ENCODE results near the gene UNC45A.

UNC45A gene

DNA sequence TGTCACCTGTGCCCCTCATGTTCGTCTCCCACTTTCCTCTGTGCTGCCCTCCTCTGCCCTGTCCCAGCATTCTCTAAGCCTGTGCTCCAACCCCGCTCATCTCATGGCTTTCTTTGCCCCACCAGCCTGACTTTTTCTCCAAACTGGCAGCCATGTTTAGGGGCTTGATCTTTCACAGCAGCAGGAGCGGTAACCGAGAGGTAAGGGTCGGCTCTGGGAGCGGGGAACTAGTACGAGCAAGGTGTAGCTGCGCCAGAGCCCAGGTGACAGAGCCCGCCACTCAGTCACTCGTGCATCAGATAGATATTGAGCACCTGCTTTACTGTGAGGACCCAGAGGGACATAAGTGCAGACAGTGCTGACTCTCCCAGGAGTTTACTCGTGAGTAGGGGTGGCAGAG is 18.6 kb upstream of the UNC45A start:
- H3K4me1 ChIP-seq (ENCODE audit: control insufficient read depth, insufficient read depth, low read length) = no peaks in the 10 kb centered on the region
- ChIA-PET POLR2A (no interaction called here), CTCF (interaction anchor here (0.7 kb wide), 1 partner anchor 9 kb away, joined by 3 read pairs; no protein-coding TSS in a partner anchor)
- H3K27ac ChIP-seq (ENCODE audit: extremely low read depth, low read depth, low read length) = no peak overlapping the region
- H3K9me3 ChIP-seq (ENCODE audit: control insufficient read depth, insufficient read depth, low read depth, low read length) = no peaks in the 10 kb centered on the region
- no peak overlapping the region for H3K4me3 ChIP-seq (ENCODE audit: low read depth, low read length)
- TF ChIP-seq ZNF623 (tag by site-specific recombination; IDR thresholded peaks at IDR 0.05) (no peak), ZNF596 (tag by site-specific recombination; IDR thresholded peaks at IDR 0.05) (no peak), ZNF548 (tag by site-specific recombination; IDR thresholded peaks at IDR 0.05) (no peak), ZNF843 (tag by site-specific recombination; IDR thresholded peaks at IDR 0.05) (no peak), GLIS1 (tag by site-specific recombination; IDR thresholded peaks at IDR 0.05) (no peak), ZNF707 (tag by site-specific recombination; IDR thresholded peaks at IDR 0.05) (no peak), ZNF184 (tag by site-specific recombination; IDR thresholded peaks at IDR 0.05) (no peak), ZNF157 (tag by site-specific recombination; IDR thresholded peaks at IDR 0.05) (no peak), ZNF624 (tag by site-specific recombination; IDR thresholded peaks at IDR 0.05) (no peak)
- TF ChIP-seq, protein P1, sequence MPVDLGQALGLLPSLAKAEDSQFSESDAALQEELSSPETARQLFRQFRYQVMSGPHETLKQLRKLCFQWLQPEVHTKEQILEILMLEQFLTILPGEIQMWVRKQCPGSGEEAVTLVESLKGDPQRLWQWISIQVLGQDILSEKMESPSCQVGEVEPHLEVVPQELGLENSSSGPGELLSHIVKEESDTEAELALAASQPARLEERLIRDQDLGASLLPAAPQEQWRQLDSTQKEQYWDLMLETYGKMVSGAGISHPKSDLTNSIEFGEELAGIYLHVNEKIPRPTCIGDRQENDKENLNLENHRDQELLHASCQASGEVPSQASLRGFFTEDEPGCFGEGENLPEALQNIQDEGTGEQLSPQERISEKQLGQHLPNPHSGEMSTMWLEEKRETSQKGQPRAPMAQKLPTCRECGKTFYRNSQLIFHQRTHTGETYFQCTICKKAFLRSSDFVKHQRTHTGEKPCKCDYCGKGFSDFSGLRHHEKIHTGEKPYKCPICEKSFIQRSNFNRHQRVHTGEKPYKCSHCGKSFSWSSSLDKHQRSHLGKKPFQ (tag by site-specific recombination; IDR thresholded peaks at IDR 0.05) = no peak
- TF ChIP-seq, protein P2, sequence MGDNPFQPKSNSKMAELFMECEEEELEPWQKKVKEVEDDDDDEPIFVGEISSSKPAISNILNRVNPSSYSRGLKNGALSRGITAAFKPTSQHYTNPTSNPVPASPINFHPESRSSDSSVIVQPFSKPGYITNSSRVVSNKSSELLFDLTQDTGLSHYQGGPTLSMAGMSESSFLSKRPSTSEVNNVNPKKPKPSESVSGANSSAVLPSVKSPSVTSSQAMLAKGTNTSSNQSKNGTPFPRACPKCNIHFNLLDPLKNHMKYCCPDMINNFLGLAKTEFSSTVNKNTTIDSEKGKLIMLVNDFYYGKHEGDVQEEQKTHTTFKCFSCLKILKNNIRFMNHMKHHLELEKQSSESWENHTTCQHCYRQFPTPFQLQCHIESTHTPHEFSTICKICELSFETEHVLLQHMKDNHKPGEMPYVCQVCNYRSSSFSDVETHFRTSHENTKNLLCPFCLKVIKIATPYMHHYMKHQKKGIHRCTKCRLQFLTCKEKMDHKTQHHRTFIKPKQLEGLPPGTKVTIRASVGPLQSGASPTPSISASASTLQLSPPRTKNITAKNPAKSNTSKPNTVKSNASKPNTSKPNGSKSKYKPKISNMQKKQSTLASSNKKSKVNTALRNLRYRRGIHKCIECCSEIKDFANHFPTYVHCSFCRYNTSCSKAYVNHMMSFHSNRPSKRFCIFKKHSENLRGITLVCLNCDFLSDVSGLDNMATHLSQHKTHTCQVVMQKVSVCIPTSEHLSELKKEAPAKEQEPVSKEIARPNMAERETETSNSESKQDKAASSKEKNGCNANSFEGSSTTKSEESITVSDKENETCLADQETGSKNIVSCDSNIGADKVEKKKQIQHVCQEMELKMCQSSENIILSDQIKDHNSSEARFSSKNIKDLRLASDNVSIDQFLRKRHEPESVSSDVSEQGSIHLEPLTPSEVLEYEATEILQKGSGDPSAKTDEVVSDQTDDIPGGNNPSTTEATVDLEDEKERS (tag by site-specific recombination; IDR thresholded peaks at IDR 0.05) = no peak
- peaks cover 35 to 98% of the 10 kb centered on the region in 2 experiments for H3K36me3 ChIP-seq (ENCODE audit: control insufficient read depth in 2 of 2, insufficient read depth in 1 of 2, low read length in 2 of 2)

DNA sequence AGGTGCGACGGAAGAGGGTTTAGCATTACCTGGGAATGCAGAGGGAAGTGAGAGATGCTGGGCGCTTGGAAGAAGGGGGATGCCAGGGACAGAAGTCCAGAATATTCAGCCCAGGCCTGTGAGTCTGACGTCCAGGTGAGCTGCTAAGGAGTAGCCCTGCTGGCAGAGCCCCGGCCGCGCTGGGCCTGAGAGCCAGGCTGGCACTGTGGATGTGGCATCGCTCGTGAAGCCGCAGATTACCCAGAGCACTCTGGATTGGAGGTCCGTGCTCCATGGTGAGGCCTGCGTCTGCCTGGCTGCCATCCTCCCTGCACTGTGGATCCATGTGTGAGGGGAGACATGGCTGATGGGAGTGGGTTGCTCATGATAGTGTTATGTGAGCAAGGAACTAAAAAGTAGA is 17.5 kb upstream of the UNC45A start:
- H3K9me3 ChIP-seq (ENCODE audit: control insufficient read depth, insufficient read depth, low read depth, low read length) = no peaks in the 10 kb centered on the region
- H3K4me3 ChIP-seq (ENCODE audit: low read depth, low read length) = no peak overlapping the region
- no peaks in the 10 kb centered on the region for H3K4me1 ChIP-seq (ENCODE audit: control insufficient read depth, insufficient read depth, low read length)
- no peak overlapping the region for H3K27ac ChIP-seq (ENCODE audit: extremely low read depth, low read depth, low read length)
- TF ChIP-seq ZSCAN23 (tag by site-specific recombination; IDR thresholded peaks at IDR 0.05) = no peak
- 0 out of 2 replicates have a peak, but pooled peaks have one; percentile 2 for TF ChIP-seq ZNF600 (tag by site-specific recombination; IDR thresholded peaks at IDR 0.05)
- ChIA-PET POLR2A (interaction anchor here (0.6 to 1.9 kb wide), 2 partner anchors 14 to 132 kb away, joined by 3 to 10 read pairs; partner anchors contain the start of gene MAN2A2), CTCF (interaction anchor here (0.5 to 2.1 kb wide), 4 partner anchors 15 to 22 kb away, joined by 3 to 7 read pairs (median 5); partner anchors contain the start of genes HDDC3 and MAN2A2)
- H3K36me3 ChIP-seq (ENCODE audit: control insufficient read depth in 2 of 2, insufficient read depth in 1 of 2, low read length in 2 of 2) = peaks cover 43 to 91% of the 10 kb centered on the region in 2 experiments

DNA sequence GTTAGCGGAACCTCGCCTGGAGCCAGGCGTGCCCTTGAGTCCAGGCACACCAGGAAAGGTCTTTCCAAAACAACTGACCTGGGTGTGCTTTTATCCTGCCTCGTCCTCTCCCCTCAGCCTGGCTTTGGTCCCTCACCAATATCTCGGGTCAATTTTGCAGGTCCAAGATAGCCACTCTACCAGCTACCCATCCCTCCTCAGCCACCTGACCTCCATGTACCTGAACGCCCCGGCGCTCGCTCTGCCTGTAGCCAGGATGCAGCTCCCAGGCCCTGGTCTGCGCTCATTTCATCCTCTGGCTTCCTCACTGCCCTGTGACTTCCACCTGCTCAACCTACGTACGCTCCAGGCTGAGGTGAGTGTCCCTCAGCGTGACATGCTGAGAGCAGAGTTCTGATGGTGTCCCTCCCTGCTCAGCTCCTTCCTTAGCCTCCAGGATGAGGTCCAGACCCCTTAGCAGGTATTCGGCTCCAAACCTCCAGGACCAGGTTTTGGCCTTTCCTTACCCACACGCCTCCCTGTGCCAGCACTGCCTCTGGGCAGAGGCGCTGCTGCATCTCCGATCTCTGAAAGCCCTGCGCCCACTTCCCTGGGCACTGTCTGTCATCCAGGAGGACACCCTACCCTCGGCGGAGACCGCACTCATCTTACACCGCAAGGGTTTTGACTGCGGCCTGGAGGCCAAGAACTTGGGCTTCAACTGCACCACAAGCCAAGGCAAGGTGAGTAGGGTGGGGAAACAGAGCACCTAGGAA is 16.9 kb upstream of the UNC45A start:
- H3K27ac ChIP-seq (ENCODE audit: extremely low read depth, low read depth, low read length) = no peak overlapping the region
- ChIA-PET POLR2A (interaction anchor here (0.6 to 1.9 kb wide), 3 partner anchors 8 to 132 kb away, joined by 3 to 10 read pairs (median 4); partner anchors contain the start of gene MAN2A2), CTCF (interaction anchor here (0.6 to 2.1 kb wide), 3 partner anchors 14 to 22 kb away, joined by 3 to 7 read pairs (median 7); partner anchors contain the start of genes HDDC3 and MAN2A2)
- peaks cover 38 to 85% of the 10 kb centered on the region in 2 experiments for H3K36me3 ChIP-seq (ENCODE audit: control insufficient read depth in 2 of 2, insufficient read depth in 1 of 2, low read length in 2 of 2)
- no peaks in the 10 kb centered on the region for H3K4me1 ChIP-seq (ENCODE audit: control insufficient read depth, insufficient read depth, low read length)
- no peaks in the 10 kb centered on the region for H3K9me3 ChIP-seq (ENCODE audit: control insufficient read depth, insufficient read depth, low read depth, low read length)
- H3K4me3 ChIP-seq (ENCODE audit: low read depth, low read length) = no peak overlapping the region
- no peak for TF ChIP-seq ZNF2 (tag by site-specific recombination; IDR thresholded peaks at IDR 0.05)
- no peak for TF ChIP-seq KLF8 (tag by site-specific recombination; IDR thresholded peaks at IDR 0.05)
- no peak for TF ChIP-seq ZNF701 (tag by site-specific recombination; IDR thresholded peaks at IDR 0.05)
- TF ChIP-seq ZNF501 (tag by site-specific recombination; IDR thresholded peaks at IDR 0.05) = no peak
- TF ChIP-seq OSR2 (tag by site-specific recombination; IDR thresholded peaks at IDR 0.05) = no peak
- no peak for TF ChIP-seq ZNF600 (tag by site-specific recombination; IDR thresholded peaks at IDR 0.05)
- no peak for TF ChIP-seq ZNF521 (tag by site-specific recombination; IDR thresholded peaks at IDR 0.05)
- no peak for TF ChIP-seq ZNF670 (tag by site-specific recombination; IDR thresholded peaks at IDR 0.05; ENCODE audit: low read depth)
- TF ChIP-seq ZNF211 (tag by site-specific recombination; IDR thresholded peaks at IDR 0.05; ENCODE audit: low read depth) = no peak
- TF ChIP-seq ZNF133 (tag by site-specific recombination; IDR thresholded peaks at IDR 0.05) = no peak
- TF ChIP-seq ZNF155 (tag by site-specific recombination; IDR thresholded peaks at IDR 0.05) = no peak
- TF ChIP-seq KLF16 (tag by site-specific recombination; IDR thresholded peaks at IDR 0.05) = no peak
- TF ChIP-seq PATZ1 (tag by site-specific recombination; IDR thresholded peaks at IDR 0.05) = no peak
- TF ChIP-seq ZNF335 (tag by site-specific recombination; conservative IDR thresholded peaks at IDR 0.05) = no peak
